Anterior cingulate cortex (tissue), 58 donors: ENCODE data around the gene ZIM2.

ENCODE experiments used
- DNase-seq, 58 donors: peaks; one replicate each; lab custom pipeline; 2025; lab: John Stamatoyannopoulos, UW

The ZIM2 gene

GRCh38 chr19:56813531-56813930 lies 27.0 kb downstream of the ZIM2 start:
- no peak for DNase-seq

GRCh38 chr19:56811480-56811879 lies 29.0 kb downstream of the ZIM2 start:
- no peak for DNase-seq

GRCh38 chr19:56810260-56810659 lies 30.3 kb downstream of the ZIM2 start:
- DNase-seq, result no peak

- no peak for DNase-seq
Measured at GRCh38 chr19:56808717-56809392, 31.7 kb downstream of the ZIM2 start.

- DNase-seq, result no peak
Measured at GRCh38 chr19:56806639-56807038, 33.9 kb downstream of the ZIM2 start.

GRCh38 chr19:56778351-56778750 lies 62.2 kb downstream of the ZIM2 start:
- DNase-seq, result no peak

GRCh38 chr19:56769650-56770049 lies 70.9 kb downstream of the ZIM2 start:
- no peak for DNase-seq

- DNase-seq, result peak in 56 of 58 donors; percentile 9 to 89 (median 68)
Measured at GRCh38 chr19:56765137-56765536, 75.4 kb downstream of the ZIM2 start.

GRCh38 chr19:56764196-56764695 lies 76.3 kb downstream of the ZIM2 start:
- no peak for DNase-seq

- DNase-seq, result no peak
Measured at GRCh38 chr19:56760842-56761241, 79.7 kb downstream of the ZIM2 start.

- no peak for DNase-seq
Measured at GRCh38 chr19:56759531-56759930, 81.0 kb downstream of the ZIM2 start.

- peak in 57 of 58 donors; percentile 7 to 89 (median 75) for DNase-seq
Measured at GRCh38 chr19:56751078-56751489, 89.4 kb downstream of the ZIM2 start.

GRCh38 chr19:56750658-56751057 lies 89.9 kb downstream of the ZIM2 start:
- DNase-seq, result peak in 4 of 58 donors; percentile 16 to 42 (median 38)

- peak in 11 of 58 donors; percentile 2 to 32 (median 7) for DNase-seq
Measured at GRCh38 chr19:56748378-56748777, 92.1 kb downstream of the ZIM2 start.

GRCh38 chr19:56746367-56746766 lies 94.2 kb downstream of the ZIM2 start:
- DNase-seq, result no peak

GRCh38 chr19:56740501-56740900 lies 100.0 kb downstream of the ZIM2 start:
- DNase-seq, result no peak

GRCh38 chr19:56736571-56736970 lies 104.0 kb downstream of the ZIM2 start:
- no peak for DNase-seq

- no peak for DNase-seq
Measured at GRCh38 chr19:56732976-56733375, 107.5 kb downstream of the ZIM2 start.

GRCh38 chr19:56727677-56728076 lies 112.8 kb downstream of the ZIM2 start:
- peak in 37 of 58 donors; percentile 2 to 69 (median 35) for DNase-seq

- DNase-seq, result peak in 22 of 58 donors; percentile 5 to 66 (median 26)
Measured at GRCh38 chr19:56725829-56726424, 114.6 kb downstream of the ZIM2 start.
